HG03066 (cell line): ENCODE results near the gene CLCA4.
"Not testable (repeated sequence)": the region's sequence is repeated elsewhere in the genome, so short reads cannot be mapped to it uniquely, and the experiment has no call there.

ENCODE experiments used
- ATAC-seq: cut with Tn5 transposase; IDR thresholded peaks from one replicate; pipeline ENCODE4 v1.9.1; 2021; ENCODE audit warnings: low read depth; ENCODE audit not compliant: unreplicated experiment

Gene CLCA4

DNA sequence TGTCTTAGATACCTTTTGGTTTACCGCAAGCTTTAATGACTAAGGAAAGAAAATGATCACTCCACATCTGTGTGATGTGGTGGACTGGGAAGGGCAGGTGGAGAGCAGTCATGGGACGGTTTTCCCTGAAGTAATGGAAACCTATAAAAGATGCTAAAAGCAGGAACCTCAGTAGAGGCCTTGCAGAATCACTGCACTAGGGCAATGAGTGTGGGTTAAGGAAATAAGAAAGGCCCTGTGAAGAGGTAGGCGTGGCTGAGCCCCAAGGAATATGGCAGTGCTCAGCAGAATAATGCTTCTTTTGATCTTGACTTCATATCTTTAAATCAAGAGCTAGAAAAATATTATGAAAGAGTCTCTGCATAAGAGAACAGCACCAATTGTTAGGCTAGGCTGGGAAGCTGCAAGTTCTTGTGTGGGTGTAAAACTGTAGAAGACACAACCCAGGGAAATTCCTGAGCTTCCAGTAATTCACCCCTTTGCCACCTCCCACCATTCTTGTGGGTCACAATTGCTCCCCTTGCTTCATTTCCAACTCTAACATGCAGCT is 49.9 kb downstream of the CLCA4 start:
- no peak for ATAC-seq

DNA sequence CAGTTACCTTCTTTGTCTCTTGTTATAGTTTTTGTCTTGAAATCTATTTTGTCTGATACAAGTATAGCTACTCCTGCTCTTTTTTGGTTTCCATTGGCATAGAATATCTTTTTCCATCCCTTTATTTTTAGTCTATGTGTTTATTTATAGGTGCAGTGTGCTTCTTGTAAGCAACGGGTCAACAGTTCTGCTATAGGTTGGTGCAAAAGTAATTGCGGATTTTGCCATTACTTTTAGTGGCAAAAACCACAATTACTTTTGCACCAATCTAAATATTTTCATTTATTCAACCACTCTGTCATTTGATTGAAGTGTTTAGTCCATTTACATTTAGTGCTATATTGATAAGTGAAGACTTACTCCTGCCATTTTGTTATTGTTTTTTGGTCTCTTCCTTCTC is 59.2 kb downstream of the CLCA4 start:
- not testable (repeated sequence) for ATAC-seq

DNA sequence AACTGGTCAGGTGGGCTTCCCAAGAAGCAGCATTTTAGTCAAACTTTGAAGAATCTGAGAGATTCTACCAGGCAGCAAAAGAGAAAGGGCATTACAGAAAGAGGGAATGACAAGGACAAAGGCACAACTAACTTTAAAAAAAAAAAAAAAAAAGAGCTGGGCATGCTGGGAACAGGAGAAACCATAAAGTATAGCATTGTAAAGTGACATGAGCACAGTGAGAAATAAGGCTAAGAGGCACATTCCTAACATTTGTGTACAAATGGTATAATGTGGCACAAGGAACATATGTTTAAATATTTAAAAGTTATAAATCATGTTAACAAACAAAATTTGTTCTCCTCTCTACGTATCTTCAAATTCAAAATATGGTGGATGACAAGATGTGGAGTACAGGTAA is 69.6 kb downstream of the CLCA4 start:
- no peak for ATAC-seq

DNA sequence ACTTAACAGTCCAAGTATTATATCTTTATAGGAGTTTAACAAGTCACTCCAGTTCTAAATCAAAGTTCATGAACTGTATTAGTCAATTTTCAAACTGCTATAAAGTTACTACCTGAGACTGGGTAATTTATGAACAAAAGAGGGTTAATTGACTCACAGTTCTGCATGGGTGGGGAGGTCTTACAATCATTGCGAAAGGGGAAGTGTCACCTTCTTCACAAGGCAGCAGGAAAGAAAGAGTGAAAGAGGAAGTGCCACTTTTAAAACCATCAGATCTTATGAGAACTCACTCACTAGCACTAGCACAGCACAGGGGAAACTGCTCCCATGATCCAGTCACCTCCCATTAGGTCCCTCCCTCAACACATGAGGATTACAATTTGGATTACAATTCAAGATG is 70.0 kb downstream of the CLCA4 start:
- ATAC-seq: peak; percentile 100

DNA sequence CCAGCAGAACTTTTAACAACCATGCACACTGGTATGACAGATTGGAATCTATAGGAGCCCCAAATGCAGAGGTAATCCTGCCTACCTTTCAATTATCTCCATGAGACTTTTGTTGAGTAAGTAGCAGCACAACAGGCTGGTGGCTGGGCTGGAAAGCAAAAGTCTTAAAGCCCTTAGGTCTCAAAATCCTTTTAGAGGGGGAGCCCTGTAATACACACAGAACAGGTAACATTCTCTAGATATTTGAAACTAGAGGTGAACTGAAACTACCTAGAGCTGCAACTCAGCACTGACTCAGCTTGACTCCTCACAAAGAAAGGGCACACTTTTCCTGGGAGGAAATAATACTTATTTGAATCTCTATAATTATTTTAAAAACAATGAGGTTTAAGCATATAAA is 71.5 kb downstream of the CLCA4 start:
- ATAC-seq: no peak

DNA sequence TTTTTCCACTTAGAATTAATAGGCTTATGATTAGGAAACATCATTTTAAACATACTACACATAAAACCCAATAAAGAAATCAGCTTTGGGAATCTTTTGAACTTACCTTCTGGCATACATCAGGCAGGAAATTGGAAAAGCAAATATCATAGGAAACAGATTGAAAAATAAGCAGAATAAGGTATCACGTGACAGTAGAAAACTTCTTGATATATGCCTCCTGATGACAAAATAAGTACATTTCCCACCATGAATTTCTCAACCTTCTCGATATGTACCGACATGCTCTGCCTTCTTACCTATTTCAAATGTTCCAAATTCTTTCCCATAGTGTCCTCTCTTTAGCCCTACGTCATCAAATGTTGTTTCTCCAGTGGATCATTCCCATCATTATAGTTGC is 72.4 kb downstream of the CLCA4 start:
- ATAC-seq: no peak

DNA sequence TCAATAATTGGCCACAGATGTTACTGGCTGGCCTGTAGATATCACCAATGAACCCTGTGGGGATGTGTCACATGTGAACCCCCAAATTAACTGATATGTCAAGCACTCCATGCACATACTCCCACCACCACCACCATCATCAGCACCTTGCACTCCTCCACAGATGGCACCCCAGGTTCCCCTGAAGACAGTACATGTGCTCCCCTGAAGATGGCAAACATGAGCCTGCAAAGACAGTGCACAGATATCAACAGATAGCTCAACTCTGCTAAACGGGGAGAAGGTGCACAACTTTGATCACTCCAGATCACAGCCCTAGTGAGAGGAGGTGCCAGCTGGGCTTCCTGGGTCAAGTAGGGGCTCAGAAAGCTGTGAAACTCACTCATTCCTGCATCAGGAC is 74.4 kb downstream of the CLCA4 start:
- ATAC-seq: no peak
